Spleen (tissue), 7 donors: Measurements from ENCODE around the gene MDFI.

ENCODE experiments used
- CTCF ChIP-seq, 11 experiments: fragments of 200-600 bp in 7 of 11; fragments of 450-650 bp in 4 of 11; sonication (generic) in 4 of 11; IDR thresholded peaks in 8 of 11; conservative IDR thresholded peaks in 3 of 11; 1 replicate in 7 of 11; 2 replicates in 4 of 11; pipeline versions ENCODE4 v1.4.0 to v1.8.0; 2016 to 2021; ENCODE audit warnings: antibody characterized with exemption in 11 of 11, inconsistent platforms in 4 of 11, mild to moderate bottlenecking in 1 of 11
- POLR2A ChIP-seq, 3 donors: fragments of 450-650 bp; IDR thresholded peaks; one replicate each; pipeline ENCODE4 v1.5.1; 2017; ENCODE audit warnings: antibody characterized with exemption in 3 of 3, mild to moderate bottlenecking in 1 of 3
- POLR2AphosphoS5 ChIP-seq, 3 donors: sonication (generic); formaldehyde crosslinking; IDR thresholded peaks; one replicate each; pipeline ENCODE4 v1.5.1; 2017; ENCODE audit warnings: antibody characterized with exemption in 3 of 3
- donor health status: DM: no; HTN: no; CAD: no; lungs with moderate emphysema.
- donor health status: DM: no; HTN: no; CAD: no.
- donor health status: DM: no; HTN: no; CAD: no.

- TF ChIP-seq CTCF (IDR thresholded peaks at IDR 0.05 in 8 of 11, conservative IDR thresholded peaks at IDR 0.05 in 3 of 11) = no peak
- TF ChIP-seq POLR2A (IDR thresholded peaks at IDR 0.05) = no peak
- TF ChIP-seq POLR2AphosphoS5 (IDR thresholded peaks at IDR 0.05) = no peak
Observed at GRCh38 chr6:41688256-41688965, 50.1 kb downstream of the MDFI start.
